Measurements from ENCODE around the gene NDUFS5.

NDUFS5 gene

GRCh38 chr1:38994196-38994595 is 32.0 kb upstream of the NDUFS5 start:
- Histone ChIP-seq H3K9ac (no peak overlapping the region), H4K20me1 (ENCODE audit: insufficient read depth) (peaks cover 23% of the 10 kb centered on the region), H3K4me1 (ENCODE audit: low read depth, poor library complexity, severe bottlenecking) (peaks cover 40% of the 10 kb centered on the region), H2AFZ (ENCODE audit: low read depth) (no peak overlapping the region), H3K27me3 (ENCODE audit: insufficient read depth, low read depth) (no peaks in the 10 kb centered on the region), H3K36me3 (ENCODE audit: insufficient read depth) (no peaks in the 10 kb centered on the region; the same call in 1 of the 2 replicates), H3K27ac (no peak overlapping the region), H3K4me3 (IDR thresholded peaks at IDR 0.05; ENCODE audit: insufficient read depth, low read depth, low read length) (no peak overlapping the region), H3K79me2 (ENCODE audit: insufficient read depth, low read depth) (peaks cover 79% of the 10 kb centered on the region), H3K4me2 (no peak overlapping the region)
- TF ChIP-seq CTCF (conservative IDR thresholded peaks at IDR 0.05; ENCODE audit: low read depth, low read length): no peak

GRCh38 chr1:38997034-38997900 is 28.9 kb upstream of the NDUFS5 start:
- Histone ChIP-seq H3K27ac (no peak overlapping the region), H3K4me3 (IDR thresholded peaks at IDR 0.05; ENCODE audit: insufficient read depth, low read depth, low read length) (no peak overlapping the region), H2AFZ (ENCODE audit: low read depth) (no peak overlapping the region), H3K79me2 (ENCODE audit: insufficient read depth, low read depth) (peaks cover 68% of the 10 kb centered on the region), H4K20me1 (ENCODE audit: insufficient read depth) (peaks cover 20% of the 10 kb centered on the region), H3K9ac (no peak overlapping the region), H3K27me3 (ENCODE audit: insufficient read depth, low read depth) (no peaks in the 10 kb centered on the region), H3K4me2 (no peak overlapping the region; the same call in 1 of the 2 replicates), H3K36me3 (ENCODE audit: insufficient read depth) (no peaks in the 10 kb centered on the region; the same call in 1 of the 2 replicates), H3K4me1 (ENCODE audit: low read depth, poor library complexity, severe bottlenecking) (peaks cover 28% of the 10 kb centered on the region)
- no peak for TF ChIP-seq CTCF (conservative IDR thresholded peaks at IDR 0.05; ENCODE audit: low read depth, low read length)

GRCh38 chr1:38997901-38998190 is 28.3 kb upstream of the NDUFS5 start:
- H3K79me2 ChIP-seq (ENCODE audit: insufficient read depth, low read depth): peaks cover 63% of the 10 kb centered on the region
- TF ChIP-seq CTCF (conservative IDR thresholded peaks at IDR 0.05; ENCODE audit: low read depth, low read length): no peak
- no peak overlapping the region for H2AFZ ChIP-seq (ENCODE audit: low read depth)
- H3K4me3 ChIP-seq (IDR thresholded peaks at IDR 0.05; ENCODE audit: insufficient read depth, low read depth, low read length): no peak overlapping the region
- no peaks in the 10 kb centered on the region for H3K27me3 ChIP-seq (ENCODE audit: insufficient read depth, low read depth)
- no peak overlapping the region for H3K27ac ChIP-seq
- no peak overlapping the region for H3K9ac ChIP-seq
- H3K36me3 ChIP-seq (ENCODE audit: insufficient read depth): peaks cover 5% of the 10 kb centered on the region; the same call in 1 of the 2 replicates
- H3K4me2 ChIP-seq: no peak overlapping the region
- H4K20me1 ChIP-seq (ENCODE audit: insufficient read depth): peaks cover 14% of the 10 kb centered on the region
- H3K4me1 ChIP-seq (ENCODE audit: low read depth, poor library complexity, severe bottlenecking): peaks cover 22% of the 10 kb centered on the region

- Histone ChIP-seq H4K20me1 (ENCODE audit: insufficient read depth) (peaks cover 3% of the 10 kb centered on the region; the same call in 1 of the 2 replicates), H3K79me2 (ENCODE audit: insufficient read depth, low read depth) (peaks cover 23% of the 10 kb centered on the region; the same call in 1 of the 2 replicates), H3K9ac (no peak overlapping the region), H3K36me3 (ENCODE audit: insufficient read depth) (peaks cover 9% of the 10 kb centered on the region; the same call in 1 of the 2 replicates), H3K27me3 (ENCODE audit: insufficient read depth, low read depth) (no peaks in the 10 kb centered on the region), H3K4me2 (no peak overlapping the region), H3K27ac (no peak overlapping the region), H3K4me3 (IDR thresholded peaks at IDR 0.05; ENCODE audit: insufficient read depth, low read depth, low read length) (no peak overlapping the region), H2AFZ (ENCODE audit: low read depth) (no peak overlapping the region), H3K4me1 (ENCODE audit: low read depth, poor library complexity, severe bottlenecking) (peaks cover 7% of the 10 kb centered on the region)
- no peak for TF ChIP-seq CTCF (conservative IDR thresholded peaks at IDR 0.05; ENCODE audit: low read depth, low read length)
Observed at GRCh38 chr1:39001516-39002421, 24.4 kb upstream of the NDUFS5 start.

All from KMS-11 (cell line).